Right atrium auricular region (tissue), 2 donors: ENCODE data around the gene ATF4. TPM values are rescaled to one million over a fixed set of nuclear protein-coding genes. Genes with fewer than 3 reads are reported as not detected.
A peak's percentile ranks its signal among the peaks of the same experiment; 100 is the strongest.

Source experiments
- DNase-seq: peaks from one replicate; pipeline ENCODE4 v3.0.0-alpha.2; 2019; ENCODE audit warnings: low spot score
- H3K27ac ChIP-seq, 2 donors: fragments of 200-600 bp; sonication (generic); 1 replicate in 1 of 2; 2 replicates in 1 of 2; pipeline ENCODE4 v1.5.1; 2016 to 2019
- H3K27me3 ChIP-seq, 2 donors: fragments of 200-600 bp; sonication (generic); one replicate each; pipeline versions ENCODE4 v1.5.1 to v1.6.0; 2017 to 2019
- H3K36me3 ChIP-seq: fragments of 200-600 bp; sonication (generic); one replicate; pipeline ENCODE4 v1.5.1; 2016
- H3K4me1 ChIP-seq, 2 donors: fragments of 200-600 bp; sonication (generic); one replicate each; pipeline versions ENCODE4 v1.5.1 to v1.6.0; 2017 to 2019
- H3K4me3 ChIP-seq, 2 donors: fragments of 200-600 bp; sonication (generic); 1 replicate in 1 of 2; 2 replicates in 1 of 2; pipeline ENCODE4 v1.5.1; 2017 to 2019; ENCODE audit warnings: mild to moderate bottlenecking in 1 of 2, moderate library complexity in 1 of 2
- H3K9me3 ChIP-seq, 2 donors: fragments of 200-600 bp; sonication (generic); one replicate each; pipeline ENCODE4 v1.5.1; 2019
- CTCF ChIP-seq, 2 donors: fragments of 200-600 bp; sonication (generic); IDR thresholded peaks; one replicate each; pipeline ENCODE4 v1.5.1; 2019; ENCODE audit warnings: antibody characterized with exemption in 2 of 2
- total RNA-seq, 2 donors: library from RNA; depleted of rRNA; stranded (reverse); fragments of >200 nt; gene quantifications; one replicate each; pipeline ENCODE4 v1.1.0, GENCODE V29; 2016

Gene ATF4
- total RNA-seq, 2 donors from 2014 or later: 155 to 256 TPM

GRCh38 chr22:39486951-39487825 lies 33.2 kb upstream of the ATF4 start:
- no peak overlapping the region for H3K4me3 ChIP-seq
- H3K4me1 ChIP-seq: peaks cover 0 to 12% of the 10 kb centered on the region in 2 donors
- no peaks in the 10 kb centered on the region for H3K36me3 ChIP-seq
- no peak for DNase-seq
- H3K27me3 ChIP-seq: no peaks in the 10 kb centered on the region
- no peak for TF ChIP-seq CTCF (IDR thresholded peaks at IDR 0.05)
- H3K27ac ChIP-seq: no peak overlapping the region
- H3K9me3 ChIP-seq: no peaks in the 10 kb centered on the region

- H3K27me3 ChIP-seq: no peaks in the 10 kb centered on the region
- no peak overlapping the region for H3K27ac ChIP-seq
- no peaks in the 10 kb centered on the region for H3K36me3 ChIP-seq
- no peaks in the 10 kb centered on the region for H3K9me3 ChIP-seq
- no peak for DNase-seq
- no peak for TF ChIP-seq CTCF (IDR thresholded peaks at IDR 0.05)
- no peak overlapping the region for H3K4me3 ChIP-seq
- H3K4me1 ChIP-seq: peaks cover 0 to 12% of the 10 kb centered on the region in 2 donors
Observed at GRCh38 chr22:39487826-39488520, 32.4 kb upstream of the ATF4 start.

- no peak for DNase-seq
- H3K4me1 ChIP-seq: peaks cover 0 to 12% of the 10 kb centered on the region in 2 donors
- no peaks in the 10 kb centered on the region for H3K9me3 ChIP-seq
- no peak for TF ChIP-seq CTCF (IDR thresholded peaks at IDR 0.05)
- H3K27ac ChIP-seq: no peak overlapping the region
- no peak overlapping the region for H3K4me3 ChIP-seq
- H3K27me3 ChIP-seq: no peaks in the 10 kb centered on the region
- H3K36me3 ChIP-seq: no peaks in the 10 kb centered on the region
Observed at GRCh38 chr22:39488563-39489083, 31.7 kb upstream of the ATF4 start.

GRCh38 chr22:39489094-39490068 lies 31.0 kb upstream of the ATF4 start:
- Histone ChIP-seq H3K27me3 (no peaks in the 10 kb centered on the region), H3K9me3 (no peaks in the 10 kb centered on the region), H3K4me1 (peaks cover 0 to 12% of the 10 kb centered on the region in 2 donors), H3K27ac (no peak overlapping the region), H3K36me3 (no peaks in the 10 kb centered on the region), H3K4me3 (no peak overlapping the region)
- DNase-seq: no peak
- TF ChIP-seq CTCF (IDR thresholded peaks at IDR 0.05): no peak

DNA sequence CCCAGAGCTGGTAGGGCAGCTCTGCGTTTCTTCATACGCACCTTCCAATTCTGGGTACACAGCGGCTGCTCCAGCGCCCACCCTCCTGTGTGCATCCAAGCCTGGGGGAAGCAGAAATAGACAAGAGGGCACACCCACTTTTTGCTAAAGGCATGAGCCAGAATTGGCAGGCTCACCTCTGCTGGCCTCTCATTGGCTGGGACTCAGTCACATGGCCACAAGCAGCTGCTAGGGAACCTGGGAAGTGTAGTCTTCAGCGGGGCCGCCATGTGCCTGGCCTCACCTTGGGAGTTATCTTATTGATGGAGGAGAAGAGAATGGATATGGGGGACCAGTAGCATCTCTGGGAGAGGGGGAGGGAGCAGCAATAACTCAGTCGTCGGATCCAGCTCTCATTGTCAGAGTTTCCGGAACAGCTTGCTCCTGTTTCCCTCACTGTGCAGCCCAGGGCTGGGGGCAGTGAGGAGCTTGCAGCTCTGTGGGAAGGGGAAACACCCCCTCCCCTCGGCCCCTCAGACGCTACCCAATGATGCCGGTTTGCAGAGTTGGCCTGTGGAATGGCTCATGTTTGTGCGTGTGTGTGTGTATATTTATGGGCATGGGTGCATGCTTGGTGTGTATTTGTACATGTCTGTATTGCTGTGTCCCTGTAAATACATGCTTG lies 30.1 kb upstream of the ATF4 start:
- DNase-seq: peak; percentile 91
- TF ChIP-seq CTCF (IDR thresholded peaks at IDR 0.05): no peak

More for the DNA sequence above, 30.1 kb upstream of the ATF4 start:
- Histone ChIP-seq H3K9me3 (no peaks in the 10 kb centered on the region), H3K27ac (no peak overlapping the region), H3K36me3 (no peaks in the 10 kb centered on the region), H3K4me1 (peaks cover 0 to 12% of the 10 kb centered on the region in 2 donors), H3K4me3 (no peak overlapping the region), H3K27me3 (no peaks in the 10 kb centered on the region)
